ENCODE measurements around the gene DNMT3L. TPM values are rescaled to one million over a fixed set of nuclear protein-coding genes. Genes with fewer than 3 reads are reported as not detected.

The DNMT3L gene
- total and polyA plus RNA-seq, 2 experiments from 2014 or later, result 0.27 TPM; not detected in 1

- TF ChIP-seq STAT1 (IDR thresholded peaks at IDR 0.05; ENCODE audit: unreplicated experiment) (no peak), EZH2phosphoT487 (IDR thresholded peaks at IDR 0.05; ENCODE audit: unreplicated experiment) (no peak), ETS1 (IDR thresholded peaks at IDR 0.05) (no peak), ZNF114 (CRISPR knock-in tag; IDR thresholded peaks at IDR 0.05) (no peak), CREB1 (CRISPR knock-in tag; IDR thresholded peaks at IDR 0.05; ENCODE audit: low read depth) (no peak), ZNF331 (CRISPR knock-in tag; IDR thresholded peaks at IDR 0.05; ENCODE audit: low read depth) (no peak)
- TF ChIP-seq, protein P1, sequence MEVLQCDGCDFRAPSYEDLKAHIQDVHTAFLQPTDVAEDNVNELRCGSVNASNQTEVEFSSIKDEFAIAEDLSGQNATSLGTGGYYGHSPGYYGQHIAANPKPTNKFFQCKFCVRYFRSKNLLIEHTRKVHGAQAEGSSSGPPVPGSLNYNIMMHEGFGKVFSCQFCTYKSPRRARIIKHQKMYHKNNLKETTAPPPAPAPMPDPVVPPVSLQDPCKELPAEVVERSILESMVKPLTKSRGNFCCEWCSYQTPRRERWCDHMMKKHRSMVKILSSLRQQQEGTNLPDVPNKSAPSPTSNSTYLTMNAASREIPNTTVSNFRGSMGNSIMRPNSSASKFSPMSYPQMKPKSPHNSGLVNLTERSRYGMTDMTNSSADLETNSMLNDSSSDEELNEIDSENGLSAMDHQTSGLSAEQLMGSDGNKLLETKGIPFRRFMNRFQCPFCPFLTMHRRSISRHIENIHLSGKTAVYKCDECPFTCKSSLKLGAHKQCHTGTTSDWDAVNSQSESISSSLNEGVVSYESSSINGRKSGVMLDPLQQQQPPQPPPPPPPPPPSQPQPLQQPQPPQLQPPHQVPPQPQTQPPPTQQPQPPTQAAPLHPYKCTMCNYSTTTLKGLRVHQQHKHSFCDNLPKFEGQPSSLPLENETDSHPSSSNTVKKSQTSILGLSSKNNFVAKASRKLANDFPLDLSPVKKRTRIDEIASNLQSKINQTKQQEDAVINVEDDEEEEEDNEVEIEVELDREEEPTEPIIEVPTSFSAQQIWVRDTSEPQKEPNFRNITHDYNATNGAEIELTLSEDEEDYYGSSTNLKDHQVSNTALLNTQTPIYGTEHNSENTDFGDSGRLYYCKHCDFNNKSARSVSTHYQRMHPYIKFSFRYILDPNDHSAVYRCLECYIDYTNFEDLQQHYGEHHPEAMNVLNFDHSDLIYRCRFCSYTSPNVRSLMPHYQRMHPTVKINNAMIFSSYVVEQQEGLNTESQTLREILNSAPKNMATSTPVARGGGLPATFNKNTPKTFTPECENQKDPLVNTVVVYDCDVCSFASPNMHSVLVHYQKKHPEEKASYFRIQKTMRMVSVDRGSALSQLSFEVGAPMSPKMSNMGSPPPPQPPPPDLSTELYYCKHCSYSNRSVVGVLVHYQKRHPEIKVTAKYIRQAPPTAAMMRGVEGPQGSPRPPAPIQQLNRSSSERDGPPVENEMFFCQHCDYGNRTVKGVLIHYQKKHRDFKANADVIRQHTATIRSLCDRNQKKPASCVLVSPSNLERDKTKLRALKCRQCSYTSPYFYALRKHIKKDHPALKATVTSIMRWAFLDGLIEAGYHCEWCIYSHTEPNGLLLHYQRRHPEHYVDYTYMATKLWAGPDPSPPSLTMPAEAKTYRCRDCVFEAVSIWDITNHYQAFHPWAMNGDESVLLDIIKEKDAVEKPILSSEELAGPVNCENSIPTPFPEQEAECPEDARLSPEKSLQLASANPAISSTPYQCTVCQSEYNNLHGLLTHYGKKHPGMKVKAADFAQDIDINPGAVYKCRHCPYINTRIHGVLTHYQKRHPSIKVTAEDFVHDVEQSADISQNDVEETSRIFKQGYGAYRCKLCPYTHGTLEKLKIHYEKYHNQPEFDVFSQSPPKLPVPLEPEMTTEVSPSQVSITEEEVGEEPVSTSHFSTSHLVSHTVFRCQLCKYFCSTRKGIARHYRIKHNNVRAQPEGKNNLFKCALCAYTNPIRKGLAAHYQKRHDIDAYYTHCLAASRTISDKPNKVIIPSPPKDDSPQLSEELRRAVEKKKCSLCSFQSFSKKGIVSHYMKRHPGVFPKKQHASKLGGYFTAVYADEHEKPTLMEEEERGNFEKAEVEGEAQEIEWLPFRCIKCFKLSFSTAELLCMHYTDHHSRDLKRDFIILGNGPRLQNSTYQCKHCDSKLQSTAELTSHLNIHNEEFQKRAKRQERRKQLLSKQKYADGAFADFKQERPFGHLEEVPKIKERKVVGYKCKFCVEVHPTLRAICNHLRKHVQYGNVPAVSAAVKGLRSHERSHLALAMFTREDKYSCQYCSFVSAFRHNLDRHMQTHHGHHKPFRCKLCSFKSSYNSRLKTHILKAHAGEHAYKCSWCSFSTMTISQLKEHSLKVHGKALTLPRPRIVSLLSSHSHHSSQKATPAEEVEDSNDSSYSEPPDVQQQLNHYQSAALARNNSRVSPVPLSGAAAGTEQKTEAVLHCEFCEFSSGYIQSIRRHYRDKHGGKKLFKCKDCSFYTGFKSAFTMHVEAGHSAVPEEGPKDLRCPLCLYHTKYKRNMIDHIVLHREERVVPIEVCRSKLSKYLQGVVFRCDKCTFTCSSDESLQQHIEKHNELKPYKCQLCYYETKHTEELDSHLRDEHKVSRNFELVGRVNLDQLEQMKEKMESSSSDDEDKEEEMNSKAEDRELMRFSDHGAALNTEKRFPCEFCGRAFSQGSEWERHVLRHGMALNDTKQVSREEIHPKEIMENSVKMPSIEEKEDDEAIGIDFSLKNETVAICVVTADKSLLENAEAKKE (CRISPR knock-in tag; IDR thresholded peaks at IDR 0.05), result no peak
Observed at GRCh38 chr21:44305691-44306090, 44.0 kb upstream of the DNMT3L start (continued).

DNA sequence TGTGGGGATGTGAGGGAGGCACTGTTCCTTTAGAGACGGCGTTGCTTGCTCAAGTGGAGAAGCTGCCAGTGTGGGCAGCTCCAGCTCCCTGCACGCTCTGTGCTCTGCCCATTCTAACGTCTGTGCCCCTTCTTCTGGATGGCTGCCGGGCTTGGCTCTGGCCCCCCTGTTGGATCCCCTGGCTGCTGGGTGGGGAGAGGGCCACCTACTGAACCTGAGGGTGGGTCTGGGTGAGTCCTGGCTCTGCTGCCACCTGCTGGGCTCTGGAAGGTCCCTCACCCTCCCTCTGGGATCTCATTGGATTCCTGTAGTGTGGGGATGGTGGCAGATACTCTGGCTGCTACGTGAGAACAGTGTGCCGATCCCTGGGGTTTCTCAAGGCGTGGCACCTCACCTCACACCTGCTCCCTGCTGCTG lies 43.2 kb upstream of the DNMT3L start:
- Histone ChIP-seq H3F3A (replicated peaks; ENCODE audit: low read depth) (0 out of 2 replicates have a peak, but pooled peaks cover 4% of the 10 kb centered on the region), H3K4me1 (ENCODE audit: insufficient read depth) (no peaks in the 10 kb centered on the region), H3K4me3 (no peak overlapping the region), H3K27me3 (ENCODE audit: insufficient read depth) (no peaks in the 10 kb centered on the region), H3K4me2 (no peak overlapping the region), H4K20me1 (replicated peaks; ENCODE audit: insufficient read depth) (no peaks in the 10 kb centered on the region), H3K79me2 (replicated peaks; ENCODE audit: insufficient read depth) (0 out of 2 replicates have a peak, but pooled peaks cover 3% of the 10 kb centered on the region), H3K9me2 (ENCODE audit: insufficient read depth) (no peaks in the 10 kb centered on the region), H3K27ac (ENCODE audit: low read depth) (no peak overlapping the region), H3K36me3 (ENCODE audit: insufficient read depth) (no peaks in the 10 kb centered on the region), H2AFZ (no peak overlapping the region)
- ATAC-seq (peak; percentile 52), DNase-seq (ENCODE audit: low spot score) (peak; percentile 62)
- peak; percentile 49 to 66 for TF ChIP-seq CTCF (conservative IDR thresholded peaks at IDR 0.05; ENCODE audit: low read depth in 2 of 2)
- no peak for TF ChIP-seq EZH2 (IDR thresholded peaks at IDR 0.05; ENCODE audit: low read depth, unreplicated experiment)
- Mint-ChIP-seq H3K36me3 (ENCODE audit: low read depth) (no peaks in the 10 kb centered on the region), H3K9me3 (no peaks in the 10 kb centered on the region), H3K4me3 (no peak overlapping the region), H3K27me3 (ENCODE audit: insufficient read depth, low read depth, poor library complexity) (peaks cover 5% of the 10 kb centered on the region), H3K27ac (no peak overlapping the region; the same call in 1 of the 2 replicates), H3K4me1 (peaks cover 12% of the 10 kb centered on the region)

Data from GM23338 (cell line).